ENCODE data around the gene OPCML.

Gene OPCML

DNA sequence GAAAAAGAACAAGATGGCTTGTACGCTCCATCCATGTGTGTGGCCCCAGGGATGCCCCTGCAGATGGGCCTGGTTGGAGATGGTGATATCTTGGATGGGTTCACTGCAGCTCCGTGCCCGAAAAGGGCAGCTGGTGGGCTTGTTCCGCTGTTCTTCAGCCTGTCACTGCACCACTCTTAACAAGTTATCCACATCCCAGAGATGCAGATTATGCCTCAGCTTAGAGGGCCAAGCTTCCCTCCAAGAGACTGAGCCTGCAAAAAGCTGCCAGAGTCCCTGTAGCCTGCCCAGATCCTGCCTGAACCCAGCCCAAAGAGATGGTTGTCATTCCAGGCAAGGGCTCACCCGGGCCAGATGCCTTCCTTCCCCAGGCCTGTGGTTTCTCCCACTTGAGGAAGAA, 308.0 kb downstream of the OPCML start:
- no peak for DNase-seq

DNA sequence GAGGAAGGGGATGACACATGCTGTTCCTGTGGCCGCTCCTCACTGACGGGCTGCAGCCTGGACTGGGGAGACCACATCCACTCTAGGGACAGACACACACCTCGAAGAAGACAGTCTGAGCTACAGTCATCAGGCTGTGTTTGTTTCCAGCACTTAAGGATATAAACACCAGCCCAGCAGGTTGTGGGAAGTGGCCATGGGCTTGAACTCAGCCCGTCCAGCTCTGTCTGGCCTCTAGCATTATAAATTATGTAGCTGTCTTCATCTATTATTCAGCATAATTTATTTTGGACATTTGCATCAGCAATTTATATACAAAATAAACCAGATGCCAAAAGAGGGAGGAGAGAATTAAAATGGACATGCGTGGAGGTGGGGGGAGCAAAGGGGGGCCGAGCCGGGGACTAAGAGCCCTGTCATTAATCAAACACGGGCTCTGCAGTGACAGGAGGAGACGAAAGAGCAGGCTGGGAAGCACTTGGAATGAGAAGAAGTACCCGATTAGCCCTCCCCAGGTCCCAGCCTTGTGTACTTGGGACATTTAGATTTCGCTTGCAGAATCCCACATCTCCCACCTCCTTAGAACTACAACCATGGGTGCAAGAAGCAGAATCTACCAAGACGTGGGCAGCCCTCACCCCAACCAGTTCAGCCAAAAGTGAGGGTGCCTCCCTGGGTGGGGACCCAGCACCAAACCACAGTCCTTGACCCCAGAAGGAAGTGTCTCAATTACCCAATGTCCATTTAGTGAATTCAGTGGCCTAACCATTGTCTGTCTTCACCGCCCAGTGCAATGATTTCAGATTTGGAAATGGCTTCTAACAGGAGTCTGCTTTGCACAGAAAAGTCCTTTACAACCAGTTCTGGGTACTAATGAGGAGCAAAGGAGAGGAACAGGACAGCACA, 309.6 kb downstream of the OPCML start:
- DNase-seq = no peak

DNA sequence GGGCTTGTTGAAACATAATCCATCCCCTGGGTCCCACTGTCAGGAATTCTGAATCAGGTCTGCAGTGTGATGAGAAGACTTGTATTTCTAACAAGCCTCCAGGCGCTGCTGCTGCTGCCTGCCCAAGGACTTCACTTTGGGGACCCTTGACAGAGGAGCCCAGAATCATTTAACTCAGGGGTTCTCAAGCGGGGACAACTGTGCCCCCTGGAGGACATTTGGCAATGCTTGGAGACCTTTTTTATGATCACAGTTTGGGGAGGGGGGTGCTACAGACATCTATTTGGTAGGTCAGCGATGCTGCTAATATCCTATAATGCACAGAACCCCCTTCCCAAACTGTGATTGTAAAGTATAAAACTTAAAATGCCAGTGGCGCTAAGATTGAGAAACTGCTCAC, 312.8 kb downstream of the OPCML start:
- DNase-seq = no peak

DNA sequence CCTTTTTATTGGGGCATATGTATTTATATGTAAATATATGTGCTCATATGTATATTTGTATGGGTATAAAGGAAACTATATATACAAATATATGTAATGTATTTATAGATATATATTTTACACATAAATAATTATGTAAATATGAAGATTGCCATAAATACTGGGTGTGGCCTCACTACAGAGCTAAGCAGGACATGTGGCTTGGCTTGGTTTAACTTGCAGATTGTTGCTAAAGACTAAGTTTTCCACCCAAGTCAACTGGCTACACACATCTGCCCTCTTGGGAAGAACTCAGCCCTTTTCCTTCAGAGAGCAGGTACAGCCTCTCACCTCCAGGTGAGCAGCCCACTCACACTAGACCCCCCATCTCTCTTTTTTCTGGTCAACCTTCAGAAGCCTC, 315.5 kb downstream of the OPCML start:
- no peak for DNase-seq

DNA sequence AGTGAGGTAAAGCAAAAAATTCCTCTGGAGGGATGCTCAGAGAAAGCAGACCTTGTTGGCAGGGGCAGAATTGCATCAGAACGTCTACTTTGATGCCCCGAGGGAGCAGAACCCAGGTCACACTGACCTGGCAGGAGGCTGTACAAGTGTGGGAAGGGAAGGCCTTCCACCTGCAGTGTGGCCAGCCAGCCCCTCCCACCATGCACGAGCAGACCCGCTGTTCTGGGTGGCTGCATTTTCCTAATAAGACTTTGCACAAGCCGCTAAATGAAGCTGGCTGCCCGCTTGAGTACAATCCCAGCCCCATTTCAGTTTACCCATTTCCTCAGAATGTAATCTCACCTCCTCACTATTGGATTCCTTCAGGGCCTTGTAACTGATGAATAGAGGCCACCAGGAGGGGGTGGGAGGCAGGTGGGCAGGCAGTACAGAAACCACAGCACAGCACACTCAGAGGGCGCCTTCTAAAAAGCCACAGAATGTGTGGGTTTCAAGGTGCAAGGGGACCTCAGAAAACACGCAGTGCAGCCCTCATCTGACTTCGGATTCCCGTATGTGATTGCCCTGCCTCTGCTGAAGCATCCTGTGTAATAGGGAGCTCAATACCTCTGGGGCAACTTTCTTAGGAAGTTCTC, 316.6 kb downstream of the OPCML start:
- no peak for DNase-seq

DNA sequence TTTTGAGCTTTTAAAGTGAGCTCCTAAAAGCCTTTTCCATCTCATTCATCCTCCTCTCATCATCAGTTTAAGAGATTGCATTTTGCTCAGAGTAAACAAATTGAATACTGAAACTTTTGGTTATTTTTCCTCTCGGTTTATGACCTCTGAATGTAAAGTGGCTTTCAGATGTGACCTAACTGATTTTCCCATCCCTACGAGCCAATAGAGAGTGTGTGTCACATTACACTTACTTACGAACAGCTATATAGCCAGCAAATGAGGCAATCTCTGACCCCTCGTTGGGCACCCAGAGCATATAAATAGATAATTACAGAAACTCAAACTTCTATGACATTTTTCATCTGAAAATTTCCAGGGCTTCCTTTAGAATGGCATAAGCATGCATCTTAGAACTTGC, 317.7 kb downstream of the OPCML start:
- DNase-seq = no peak

DNA sequence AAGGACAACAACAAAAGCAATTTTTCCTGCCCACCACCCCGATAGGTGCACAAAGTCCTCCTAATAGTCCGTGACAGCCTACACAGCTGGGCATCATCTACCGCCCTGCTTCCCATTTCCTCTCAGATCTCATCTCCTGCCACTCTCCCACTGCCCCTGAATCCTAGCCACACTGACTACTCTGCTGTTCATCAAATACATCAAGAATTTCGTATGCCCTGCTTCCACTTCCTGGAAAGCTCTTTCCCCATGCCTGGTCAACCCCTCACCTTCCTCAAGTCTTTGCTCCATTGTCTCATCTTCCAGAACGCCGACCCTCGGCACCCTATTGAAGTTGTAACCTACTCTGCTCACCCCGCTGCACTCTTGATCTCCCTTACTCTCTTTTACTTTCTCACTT, 320.1 kb downstream of the OPCML start:
- no peak for DNase-seq

DNA sequence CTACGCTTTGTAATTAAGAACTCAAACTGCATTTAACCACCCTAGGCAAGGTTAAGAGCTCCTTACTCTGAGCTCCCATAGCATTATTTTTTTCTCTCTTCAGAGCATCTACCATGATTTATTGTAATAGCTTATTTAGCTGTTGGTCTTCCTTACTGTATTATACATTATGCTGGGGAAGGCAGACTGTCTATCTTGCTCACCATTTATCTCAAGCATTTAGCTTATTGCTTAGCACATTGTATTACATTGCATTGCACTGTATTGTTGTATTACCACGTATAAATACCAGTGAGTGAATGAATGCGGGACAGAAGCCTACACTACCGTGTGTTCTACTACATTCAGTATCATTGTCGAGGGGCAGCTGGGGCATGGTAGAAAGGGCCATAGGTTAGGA, 324.3 kb downstream of the OPCML start:
- DNase-seq = no peak

DNA sequence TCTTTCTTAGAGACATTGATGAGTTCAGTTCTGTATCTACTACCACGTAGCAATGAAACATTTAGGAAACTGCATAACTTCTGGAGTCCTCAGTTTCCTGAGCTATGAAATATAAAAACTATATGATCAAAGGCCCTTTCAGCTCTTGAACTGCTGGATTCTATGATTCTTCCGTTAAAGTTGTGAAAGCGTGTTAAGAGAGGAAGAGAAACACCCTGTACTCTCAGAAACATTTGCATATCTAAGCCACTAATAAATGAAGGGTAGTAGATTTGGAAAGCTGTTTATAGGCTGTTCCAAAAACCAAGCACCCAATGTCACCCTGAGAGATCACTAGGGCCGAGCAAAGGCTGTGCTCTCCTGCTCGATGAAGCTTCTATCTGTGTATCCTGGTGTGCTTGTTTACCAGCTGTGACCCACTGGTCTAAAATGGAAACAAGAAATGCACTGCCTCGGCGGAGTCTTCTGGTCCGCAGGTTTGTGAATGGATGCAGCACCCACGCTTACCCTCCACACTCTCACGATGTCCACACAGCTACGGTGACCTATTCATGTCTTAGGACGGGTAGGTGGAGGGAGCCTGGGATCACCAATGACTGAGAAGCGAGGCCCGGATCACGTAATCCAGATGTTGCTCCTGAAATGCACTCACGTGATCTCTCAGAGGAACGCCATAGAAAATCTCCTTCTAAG, 325.8 kb downstream of the OPCML start:
- no peak for DNase-seq

DNA sequence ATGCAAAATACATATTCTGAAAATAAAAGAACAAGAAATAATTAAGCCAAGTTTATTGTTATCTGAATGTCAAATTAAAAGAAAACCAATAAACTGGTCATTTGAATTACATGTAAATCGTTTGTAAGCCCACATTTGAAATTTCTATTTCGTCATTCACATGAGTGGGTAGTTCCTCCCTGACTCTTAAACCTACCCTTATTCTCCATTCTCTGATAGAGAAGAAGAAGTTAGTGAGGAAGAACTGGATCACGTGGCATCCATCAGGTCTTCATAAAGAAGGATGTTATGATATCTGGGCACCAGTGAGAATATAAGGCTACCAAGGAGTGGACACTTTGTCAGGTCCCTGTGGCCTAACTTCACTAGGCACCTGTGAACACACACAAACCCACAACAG, 328.1 kb downstream of the OPCML start:
- no peak for DNase-seq

DNA sequence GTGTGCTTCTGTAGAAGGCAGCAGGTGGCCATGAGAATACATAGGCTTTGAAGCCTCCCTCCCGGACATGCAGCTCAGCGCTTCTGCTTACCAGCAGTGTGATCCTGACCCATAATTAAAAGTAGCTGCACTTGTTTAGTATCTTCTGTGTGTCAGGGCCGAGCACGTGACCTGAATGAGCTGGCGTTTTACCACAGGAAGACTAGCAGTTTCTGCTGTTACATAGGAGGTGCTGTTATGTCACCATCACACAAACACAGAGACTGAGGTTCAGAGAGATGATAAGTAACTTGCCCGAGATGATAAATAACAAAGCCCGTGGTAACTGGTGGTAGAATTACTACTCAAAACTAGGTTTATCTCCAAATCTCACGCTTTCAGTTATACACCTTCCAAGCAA, 329.5 kb downstream of the OPCML start:
- no peak for DNase-seq

DNA sequence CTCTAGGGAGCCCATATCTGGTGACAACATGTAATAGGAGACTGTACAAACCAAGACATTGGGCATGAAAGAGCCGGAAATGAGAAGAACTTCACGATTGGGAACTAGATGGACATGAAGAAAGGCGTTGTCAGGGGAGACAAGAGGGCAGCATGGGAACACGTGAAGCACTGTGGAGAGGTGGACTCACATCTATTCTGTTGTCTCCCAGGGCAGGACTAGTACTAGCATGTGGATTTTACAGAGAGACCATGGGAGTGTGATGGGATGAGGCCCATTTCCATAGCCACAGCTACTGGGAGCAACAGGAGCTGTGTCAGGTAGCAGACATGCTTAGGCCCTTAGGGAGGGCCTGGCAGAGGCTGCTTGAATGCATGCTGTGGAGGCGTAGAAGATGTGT, 333.9 kb downstream of the OPCML start:
- DNase-seq = peak in 1 of 2 experiments; percentile 2

DNA sequence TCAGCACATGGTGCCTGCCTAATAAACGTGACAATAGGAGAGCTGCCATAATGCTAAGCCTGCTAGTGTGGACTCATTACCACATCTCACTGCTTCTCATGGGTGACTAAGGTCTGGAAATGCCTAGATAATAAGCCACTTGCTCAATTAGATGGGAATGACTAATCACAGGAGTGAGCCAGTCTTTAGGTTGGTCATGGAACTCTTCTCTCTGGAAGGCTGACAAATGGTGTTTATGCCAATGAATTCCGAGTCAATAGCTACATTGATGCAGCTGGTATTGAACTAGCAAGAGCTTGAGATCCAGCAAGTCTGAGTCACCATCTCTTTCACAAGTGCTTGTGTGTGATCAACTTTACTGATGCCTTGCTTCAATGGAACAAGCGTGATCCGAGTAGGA, 334.9 kb downstream of the OPCML start:
- DNase-seq = no peak

DNA sequence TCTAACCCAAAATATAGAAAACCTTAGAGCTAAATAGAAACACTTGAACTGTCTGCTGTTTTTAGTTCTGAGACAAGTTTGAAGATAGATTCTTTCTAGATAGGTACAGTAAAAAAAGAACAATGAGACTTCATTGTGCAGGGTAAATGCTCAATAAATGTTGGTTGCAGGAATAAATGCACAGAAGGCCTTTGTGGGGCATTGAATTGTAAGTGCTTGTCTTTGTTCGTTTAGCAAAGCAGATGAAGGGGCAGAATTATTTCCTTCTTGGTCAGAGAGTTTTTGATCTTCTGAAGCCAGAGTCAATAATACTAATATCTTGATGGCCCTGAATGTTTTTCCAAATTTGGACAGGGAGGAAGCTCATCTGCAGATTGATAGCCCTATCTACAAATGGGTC, 340.4 kb downstream of the OPCML start:
- no peak for DNase-seq

DNA sequence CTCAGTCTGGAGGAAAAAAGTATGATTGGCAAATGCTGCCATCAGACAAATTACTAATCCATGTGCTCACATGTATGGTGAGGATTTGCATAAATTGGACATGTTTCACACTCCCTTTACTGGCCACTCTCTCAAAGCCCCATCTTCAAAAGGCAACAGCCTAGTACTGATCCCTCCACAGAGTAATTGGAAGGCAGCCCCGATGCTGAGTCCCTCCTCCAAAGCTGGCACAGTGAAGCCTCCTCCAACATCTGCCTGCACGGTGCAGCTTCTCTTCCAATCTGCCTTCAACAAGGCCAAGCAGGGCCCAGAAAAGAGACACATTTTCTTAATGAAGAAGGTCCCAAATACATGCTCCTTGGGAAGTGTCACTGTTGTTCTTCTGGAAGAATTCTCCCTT, 350.6 kb downstream of the OPCML start:
- no peak for DNase-seq

DNA sequence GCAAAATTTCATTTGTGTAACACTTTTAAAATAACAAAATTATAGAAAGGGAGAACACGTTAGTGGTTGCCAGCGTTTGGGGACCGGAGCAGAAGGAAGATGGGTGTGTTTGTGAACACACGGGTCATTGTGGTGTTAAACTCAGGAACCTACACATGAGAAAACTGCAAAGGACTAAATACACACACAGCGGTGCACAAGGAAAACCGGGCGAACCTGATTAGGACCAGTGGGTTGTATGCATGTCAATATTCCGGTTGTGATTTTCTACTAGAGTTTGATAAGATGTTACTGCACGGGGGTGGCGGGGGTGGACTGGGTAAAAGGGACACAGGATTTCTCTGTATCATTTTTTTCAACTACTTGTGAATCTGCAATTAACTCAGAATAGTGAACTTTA, 351.2 kb downstream of the OPCML start:
- DNase-seq = no peak

DNA sequence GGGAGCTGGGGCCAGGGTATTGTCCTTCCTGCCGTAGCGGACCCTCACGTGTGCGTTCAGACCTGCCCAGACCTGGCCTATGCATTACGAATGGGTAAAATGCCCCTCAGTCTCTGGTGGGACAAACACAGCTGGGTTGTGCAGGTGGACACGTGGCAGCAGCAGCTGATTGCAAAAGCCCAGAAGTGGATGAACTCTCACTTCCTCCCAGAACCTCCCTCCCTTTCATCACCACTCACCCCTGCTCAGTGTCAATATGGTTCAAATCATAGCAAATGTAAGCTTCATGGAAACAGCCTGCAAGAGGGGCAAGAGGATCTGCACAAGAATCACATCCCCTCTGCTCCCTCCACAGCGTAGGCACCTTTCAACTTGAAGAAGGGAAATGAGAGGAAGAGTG, 352.1 kb downstream of the OPCML start:
- no peak for DNase-seq

DNA sequence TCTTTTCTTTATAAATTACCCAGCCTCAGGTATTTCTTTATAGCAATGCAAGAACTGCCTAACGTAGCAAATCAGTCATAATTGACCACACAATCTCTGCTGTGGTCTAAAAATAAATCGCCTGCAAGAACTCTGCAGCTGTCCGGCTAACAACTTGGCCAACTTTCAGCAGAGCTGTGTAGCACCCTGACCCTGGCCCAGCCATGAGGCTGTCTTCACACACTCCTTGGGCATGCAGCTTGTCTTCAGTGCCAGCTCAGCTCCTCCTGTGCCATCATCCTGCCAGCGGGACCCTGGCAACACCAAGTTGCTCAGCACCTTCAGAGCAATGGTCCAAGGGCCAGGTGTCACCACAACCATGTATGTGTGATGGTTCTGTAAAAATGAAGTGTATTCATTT, 355.6 kb downstream of the OPCML start:
- DNase-seq = no peak

DNA sequence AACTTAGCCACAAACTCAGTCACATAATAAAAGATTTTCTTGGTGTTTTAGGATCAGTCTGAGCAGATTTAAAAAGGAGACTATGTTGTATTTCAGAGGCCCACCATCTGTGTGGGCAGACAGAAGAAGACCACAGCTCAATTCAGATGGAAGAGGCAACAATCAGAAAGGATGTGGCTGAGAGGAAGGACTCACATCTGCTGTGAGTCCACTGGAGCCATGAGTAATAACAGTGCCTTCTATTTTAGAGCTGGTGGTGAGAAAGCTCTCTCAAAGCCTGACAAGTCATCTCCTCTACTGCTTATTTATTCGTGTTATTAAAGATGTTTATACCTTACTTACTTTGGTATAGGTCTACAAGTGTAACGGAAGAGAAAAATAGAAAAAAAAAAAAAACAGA, 357.2 kb downstream of the OPCML start:
- DNase-seq = no peak

DNA sequence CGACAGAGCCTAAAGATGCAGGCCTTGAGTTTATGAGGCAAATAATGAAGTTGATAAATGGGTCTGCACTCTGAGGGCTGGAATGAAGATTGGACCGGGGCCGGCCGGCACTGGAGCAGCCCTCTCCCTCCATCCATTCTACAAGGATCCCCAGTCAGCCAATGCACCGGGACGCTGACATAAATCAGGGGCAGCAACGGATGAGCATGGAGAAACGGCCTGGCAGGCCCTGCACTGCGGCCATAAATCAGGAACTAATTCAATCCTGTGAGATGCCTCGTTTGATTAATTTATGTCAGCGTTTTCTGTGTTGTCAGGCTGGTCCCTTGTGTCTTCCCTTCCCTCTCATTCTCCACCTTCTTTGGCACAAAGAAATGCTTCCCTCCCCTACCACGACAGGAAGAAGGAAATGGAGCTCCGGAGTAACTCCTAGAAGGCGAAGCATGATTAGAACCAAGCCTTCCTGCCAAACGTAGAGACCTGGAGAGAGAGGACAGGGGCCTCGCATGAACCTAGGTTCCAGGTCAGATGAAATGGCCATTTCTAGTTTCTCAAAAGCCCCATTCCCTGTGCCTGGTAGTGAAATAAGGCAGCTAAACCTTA, 358.4 kb downstream of the OPCML start:
- DNase-seq = no peak

DNA sequence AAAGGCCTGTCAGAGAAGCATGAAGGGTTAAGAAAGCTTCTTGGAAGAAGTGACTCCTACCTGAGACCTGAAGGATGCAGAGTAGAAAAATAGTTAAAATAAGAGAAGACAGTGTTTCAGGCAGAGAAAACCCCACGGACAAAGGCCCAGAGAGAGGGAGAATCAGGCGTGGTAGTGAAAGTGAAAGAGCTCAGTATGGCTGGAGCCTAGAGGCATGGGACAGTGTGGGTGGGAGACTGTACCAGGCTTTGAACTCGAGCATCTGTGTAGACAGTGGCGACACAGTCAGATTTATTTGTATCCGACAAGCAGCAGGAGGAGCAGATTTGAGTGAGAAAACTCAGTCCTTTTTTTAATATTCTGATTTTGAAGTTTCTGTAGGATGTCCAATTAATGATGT, 360.0 kb downstream of the OPCML start:
- no peak for DNase-seq

DNA sequence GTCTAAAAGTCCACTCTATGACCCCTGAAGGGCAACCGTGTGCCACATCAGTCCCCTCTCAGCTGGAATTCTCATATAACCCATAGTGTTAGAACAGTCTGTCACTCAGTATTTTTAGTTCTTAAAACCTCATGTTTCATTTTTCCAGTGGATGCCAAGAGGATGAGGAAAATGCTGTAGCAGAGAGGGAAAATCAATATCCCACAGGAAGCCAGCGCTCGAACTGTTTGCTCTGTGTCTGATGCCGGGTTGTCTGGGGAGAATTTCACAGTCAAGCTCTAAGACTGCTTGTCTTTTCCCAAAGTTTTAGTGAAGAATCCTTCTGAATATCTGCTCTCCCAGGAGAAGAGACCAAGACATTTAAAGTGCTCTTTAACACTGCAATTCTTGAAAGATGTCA, 360.9 kb downstream of the OPCML start:
- no peak for DNase-seq

DNA sequence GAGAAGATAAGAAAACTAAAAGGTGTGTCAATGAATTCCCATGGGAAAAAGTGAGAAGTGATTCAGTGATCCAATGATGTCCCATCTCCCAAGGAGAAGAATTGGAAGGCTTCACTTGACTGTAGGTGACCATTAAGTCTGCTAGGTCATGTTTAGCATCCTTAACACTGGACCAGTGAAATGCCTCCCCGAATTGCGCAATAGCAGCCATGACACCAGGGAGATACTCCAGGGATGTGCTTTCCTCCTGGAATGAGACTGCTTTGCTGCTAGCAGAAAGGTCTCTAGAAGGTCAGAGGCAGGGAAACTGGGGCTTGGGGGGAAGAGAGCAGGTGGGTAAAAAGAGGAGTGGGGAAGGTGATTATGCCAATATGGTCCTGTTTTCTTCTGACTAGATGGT, 364.3 kb downstream of the OPCML start:
- no peak for DNase-seq

DNA sequence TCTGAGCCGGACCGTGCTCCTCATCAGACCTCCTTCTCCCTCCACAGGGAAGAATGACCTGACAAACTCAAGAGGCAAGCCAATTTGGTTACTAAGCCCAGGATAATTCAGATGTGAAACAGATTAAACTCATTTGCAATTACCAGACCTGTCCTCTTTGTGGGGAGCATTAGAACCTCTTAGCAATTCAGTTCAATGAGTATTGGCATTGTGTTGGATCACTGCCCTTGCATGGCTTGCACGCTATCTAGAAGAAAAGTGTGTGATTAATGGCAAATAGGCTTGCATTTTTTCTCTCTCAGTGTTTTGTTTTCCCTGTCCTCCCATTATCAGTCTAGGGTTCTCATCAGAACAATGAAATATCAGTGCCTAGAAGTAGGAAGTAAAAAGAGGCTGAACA, 365.6 kb downstream of the OPCML start:
- DNase-seq = no peak
